ENCODE data around the gene ADGRG3.
"Not testable (repeated sequence)": the region's sequence is repeated elsewhere in the genome, so short reads cannot be mapped to it uniquely, and the experiment has no call there.

The ADGRG3 gene

DNA sequence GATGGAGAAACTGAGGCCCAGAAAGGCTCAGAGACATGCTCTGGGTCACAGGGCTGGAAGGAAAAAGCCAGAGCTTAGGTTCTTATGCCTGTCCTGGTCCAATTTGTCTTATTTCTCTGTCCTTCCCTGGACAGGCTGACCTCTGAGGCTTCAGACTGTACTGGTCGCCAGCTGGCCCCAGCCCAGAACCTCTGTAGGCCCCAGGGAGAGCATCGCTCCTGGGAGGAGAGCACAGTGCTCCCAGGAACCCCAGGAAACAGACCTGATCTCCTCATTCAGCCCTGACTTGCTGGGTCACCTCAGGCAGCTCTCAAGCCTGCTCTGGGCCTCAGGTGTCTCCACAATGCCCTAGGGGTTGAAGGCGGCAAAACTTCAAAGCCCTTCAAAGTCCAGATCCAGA, 31.4 kb downstream of the ADGRG3 start:
- no peak for DNase-seq

DNA sequence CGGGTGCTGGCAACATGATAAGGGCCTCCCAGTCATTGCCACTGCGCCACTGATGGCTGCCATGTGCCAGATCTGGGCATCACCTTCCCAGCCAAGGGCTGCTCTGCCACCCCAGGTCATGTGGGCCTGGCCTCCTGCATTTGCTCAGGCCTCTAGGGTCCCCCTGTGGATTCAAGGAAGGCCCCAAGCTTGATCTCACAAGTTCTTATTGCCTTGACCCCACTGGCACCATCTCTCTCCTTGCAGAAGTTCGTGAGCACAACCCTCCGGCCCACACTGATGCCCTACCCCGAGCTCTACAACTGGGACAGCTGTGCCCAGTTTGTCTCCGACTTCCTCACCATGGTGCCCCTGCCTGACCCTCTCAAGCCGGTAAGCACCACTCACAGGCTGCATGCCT, 31.8 kb downstream of the ADGRG3 start:
- no peak for DNase-seq

DNA sequence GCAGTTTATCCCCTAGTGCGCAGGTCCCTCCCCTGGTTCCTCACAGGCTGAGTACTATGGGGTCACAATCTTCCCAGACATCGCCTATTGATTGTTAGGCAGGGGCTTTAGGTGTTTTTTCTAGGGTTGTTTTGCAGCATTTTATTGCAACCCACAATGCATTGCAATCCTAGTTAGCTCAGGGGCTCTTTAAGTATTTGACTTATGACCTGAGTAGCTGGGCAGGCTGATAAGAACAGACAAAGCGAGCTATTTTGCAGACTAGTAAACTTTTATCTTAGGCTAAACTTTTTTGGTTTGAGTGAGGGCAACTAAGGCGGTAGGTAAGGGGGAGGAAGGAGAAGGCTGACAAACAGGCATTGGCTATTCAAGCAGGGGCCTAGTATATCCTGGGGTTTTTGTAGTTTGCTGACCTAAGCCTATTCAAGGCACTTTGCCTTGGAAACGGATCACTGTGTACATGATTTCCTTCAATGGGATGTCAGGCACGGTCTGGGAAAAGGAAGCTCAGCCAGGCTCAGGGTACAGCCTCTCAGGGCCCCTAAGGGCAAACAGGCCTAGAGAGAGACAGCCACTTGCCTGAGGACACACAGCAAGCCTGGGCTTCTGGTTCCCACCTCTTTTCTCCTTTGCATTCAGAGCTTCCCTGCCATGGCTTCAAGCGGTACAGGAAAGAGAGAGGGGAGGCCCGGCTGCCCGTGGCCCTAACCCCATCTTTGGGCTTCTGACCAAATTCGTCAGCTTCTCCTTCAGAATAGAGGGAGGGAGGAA, 32.9 kb downstream of the ADGRG3 start:
- DNase-seq: no peak

DNA sequence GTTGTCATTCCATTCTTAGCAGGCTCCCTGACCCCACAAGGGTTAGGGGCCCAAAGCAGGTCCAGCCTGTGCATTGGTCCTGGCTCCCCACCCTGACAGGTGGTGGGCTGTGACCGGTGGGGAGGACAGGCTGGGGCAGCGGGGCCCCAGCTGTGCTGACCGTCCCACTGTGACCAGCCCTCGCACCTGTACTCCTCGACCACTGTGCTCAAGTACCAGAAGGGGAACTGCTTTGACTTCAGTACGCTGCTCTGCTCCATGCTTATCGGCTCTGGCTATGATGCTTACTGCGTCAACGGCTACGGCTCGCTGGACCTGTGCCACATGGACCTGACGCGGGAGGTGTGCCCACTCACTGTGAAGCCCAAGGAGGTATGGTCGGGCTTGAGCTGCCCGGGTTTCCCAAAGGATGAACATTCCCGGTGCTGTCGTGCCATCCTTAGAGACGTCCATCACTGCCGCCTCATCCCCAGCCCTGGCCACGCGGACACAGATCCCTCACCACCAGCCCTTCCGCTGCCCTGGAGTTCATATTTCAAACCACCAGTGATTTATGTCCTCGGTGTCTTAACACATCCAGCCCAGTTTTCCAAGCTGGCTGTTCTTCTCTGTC, 33.8 kb downstream of the ADGRG3 start:
- DNase-seq: no peak

DNA sequence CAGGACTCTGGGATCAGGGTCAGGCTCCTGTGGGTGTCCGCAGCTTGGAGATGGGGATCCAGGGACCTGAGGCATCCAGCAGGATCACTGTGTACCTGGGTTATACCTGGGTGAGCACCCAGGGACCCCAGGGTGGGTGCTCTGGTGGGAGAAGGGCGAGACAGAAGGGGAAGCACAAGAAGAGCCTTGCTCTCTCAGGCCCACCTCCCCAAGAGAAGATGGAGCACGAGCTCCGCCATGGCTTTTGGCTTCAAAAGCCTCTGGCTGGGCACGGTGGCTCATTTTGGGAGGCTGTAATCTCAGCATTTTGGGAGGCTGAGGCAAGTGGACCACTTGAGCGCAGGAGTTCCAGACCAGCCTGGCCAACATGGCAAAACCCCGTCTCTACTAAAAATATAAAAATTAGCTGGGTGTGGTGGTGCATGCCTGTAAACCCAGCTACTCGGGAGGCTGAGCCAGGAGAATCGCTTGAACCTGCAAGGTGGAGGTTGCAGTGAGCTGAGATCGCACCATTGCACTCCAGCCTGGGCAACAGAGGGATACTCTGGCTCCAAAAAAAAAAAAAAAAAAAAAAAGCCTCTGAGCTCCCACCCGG, 35.4 kb downstream of the ADGRG3 start:
- no peak for DNase-seq

DNA sequence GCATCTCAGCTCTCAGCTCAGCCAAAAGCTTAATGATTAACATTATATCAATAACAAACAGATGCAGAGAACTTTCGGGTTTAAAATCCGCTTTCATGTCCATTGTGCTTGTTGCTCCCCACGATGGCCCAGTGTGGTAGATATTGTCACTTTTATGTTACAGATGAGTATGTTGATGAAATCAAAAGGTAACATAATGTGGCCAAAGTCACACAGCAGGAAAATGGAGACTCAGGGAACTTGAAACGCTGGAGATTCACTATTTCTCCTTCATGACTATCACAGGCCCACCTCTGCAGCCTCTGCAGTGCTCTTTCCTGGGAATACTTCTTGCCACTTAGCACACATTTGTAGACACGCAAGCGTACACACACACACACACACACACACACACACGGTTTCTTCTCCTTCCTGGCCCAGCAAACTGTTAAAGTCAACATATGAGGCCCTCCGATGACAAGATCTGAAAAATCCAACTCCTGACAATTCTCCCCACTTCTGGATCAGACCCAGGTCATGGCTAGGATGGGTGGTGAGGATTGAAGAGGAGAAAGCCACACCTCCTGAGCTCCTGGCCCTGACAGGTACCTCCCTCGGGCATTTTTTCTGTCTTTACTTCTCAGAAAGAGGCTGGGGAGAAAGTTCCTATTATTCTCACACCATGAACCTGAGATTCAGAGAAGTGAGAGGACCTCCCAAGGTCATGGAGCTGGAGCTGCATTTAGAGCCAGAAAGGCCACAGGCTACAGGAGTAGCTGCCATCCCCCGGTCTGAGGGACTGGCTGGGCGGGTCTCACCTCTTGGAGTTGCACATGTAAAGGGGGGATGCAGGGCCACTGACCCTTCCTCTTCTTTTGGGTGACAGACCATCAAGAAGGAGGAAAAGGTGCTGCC, 36.2 kb downstream of the ADGRG3 start:
- DNase-seq: no peak

DNA sequence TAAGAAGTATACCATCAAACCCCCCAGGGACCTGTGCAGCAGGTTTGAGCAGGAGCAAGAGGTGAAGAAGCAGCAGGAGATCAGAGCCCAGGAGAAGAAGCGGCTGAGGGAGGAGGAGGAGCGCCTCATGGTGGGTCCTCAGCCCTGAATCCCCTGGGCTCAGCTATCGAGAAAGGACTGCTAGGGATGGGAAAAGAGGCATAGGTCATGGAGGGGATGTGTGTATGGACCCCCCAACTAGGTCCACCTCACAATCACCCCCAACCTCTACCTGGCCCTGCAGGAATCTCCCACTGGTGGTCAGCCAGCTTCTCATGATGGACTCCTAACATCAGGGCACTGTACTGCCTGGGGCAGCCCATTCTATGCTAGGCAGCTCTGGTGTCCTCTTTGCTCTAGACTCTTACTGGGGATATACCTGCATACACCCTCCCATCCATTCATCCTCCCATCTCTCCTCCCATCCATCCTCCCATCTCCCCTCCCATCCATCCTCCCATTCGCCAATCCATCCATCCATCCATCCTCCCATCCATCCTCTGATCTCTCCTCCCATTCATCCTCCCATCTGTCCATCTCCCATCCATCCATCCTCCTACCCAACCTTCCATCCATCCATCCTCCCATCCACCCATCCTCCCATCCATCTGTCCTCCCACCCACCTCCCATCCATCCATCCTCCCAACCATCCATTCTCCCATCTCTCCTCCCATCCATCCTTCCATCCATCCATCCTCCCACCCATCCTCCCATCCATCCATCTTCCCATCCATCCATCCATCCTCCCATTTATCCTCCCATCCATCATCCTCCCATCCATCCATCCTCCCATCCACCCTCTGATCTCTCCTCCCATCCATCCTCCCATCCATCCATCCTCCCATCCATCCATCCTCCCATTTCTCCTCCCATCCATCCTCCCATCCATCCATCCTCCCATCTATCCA, 37.1 kb downstream of the ADGRG3 start:
- no peak for DNase-seq

DNA sequence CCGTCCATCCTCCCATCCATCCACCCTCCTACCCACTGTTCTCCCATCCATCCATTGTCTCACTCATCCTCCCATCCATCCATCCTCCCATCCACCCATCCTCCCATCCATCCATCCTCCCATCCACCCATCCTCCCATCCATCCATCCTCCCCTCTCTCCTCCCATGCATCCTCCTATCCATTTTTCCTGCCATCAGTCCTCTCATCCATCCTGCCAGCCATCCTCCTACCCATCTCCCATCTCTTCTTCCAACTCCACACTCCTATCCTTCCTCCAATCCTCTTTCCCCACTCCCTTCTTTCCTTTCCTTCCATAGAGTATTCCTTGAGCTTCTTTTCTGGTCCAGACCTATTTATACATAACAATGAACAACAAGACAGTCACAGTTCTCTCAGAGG, 38.6 kb downstream of the ADGRG3 start:
- DNase-seq: no peak

DNA sequence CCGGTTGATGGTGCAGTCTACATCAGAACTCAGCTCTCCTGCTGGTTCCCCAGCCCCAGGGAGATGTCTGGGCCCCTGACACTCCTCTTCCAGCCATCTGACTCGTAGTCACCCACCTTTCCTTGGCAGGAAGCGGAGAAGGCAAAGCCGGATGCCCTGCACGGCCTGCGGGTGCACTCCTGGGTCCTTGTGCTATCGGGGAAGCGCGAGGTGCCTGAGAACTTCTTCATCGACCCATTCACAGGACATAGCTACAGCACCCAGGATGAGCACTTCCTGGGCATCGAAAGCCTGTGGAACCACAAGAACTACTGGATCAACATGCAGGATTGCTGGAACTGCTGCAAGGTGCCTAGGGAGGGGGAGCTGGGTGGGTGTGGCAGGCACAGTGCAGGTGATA, 39.2 kb downstream of the ADGRG3 start:
- DNase-seq: no peak

DNA sequence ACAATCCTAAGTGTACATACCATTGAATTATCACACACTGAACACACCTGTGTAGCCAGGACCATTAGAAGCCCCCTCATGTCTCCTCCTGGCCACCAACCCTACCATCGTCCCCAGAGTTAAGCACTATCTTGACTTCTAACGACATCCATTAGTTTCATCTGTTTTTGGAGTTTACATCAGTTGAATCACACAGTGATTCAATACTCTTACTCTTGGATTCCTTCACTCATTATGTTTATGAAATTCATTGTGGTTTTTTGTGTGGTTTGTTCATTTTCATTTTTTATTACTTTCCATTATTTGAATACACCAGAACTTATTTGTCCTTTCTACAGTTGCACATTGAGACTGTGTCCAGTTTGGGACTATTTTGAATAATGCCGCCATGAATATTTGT, 40.1 kb downstream of the ADGRG3 start:
- DNase-seq: no peak

DNA sequence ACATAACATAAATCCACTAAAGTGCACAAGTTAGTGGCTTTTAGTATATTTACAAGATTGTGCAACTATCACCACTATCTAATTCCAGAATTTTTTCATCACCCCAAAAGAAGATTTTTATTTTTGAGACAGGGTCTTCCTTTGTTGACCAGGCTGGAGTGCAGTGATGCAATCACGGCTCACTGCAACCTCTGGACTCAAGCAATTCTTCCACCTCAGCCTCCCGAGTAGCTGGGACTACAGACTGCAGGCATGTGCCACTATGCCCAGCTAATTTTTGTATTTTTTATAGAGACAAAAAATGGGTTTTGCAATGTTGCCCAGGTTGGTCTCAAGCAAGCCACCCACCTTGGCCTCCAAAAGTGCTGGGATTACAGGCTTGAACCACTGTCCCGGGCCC, 41.6 kb downstream of the ADGRG3 start:
- DNase-seq: no peak

DNA sequence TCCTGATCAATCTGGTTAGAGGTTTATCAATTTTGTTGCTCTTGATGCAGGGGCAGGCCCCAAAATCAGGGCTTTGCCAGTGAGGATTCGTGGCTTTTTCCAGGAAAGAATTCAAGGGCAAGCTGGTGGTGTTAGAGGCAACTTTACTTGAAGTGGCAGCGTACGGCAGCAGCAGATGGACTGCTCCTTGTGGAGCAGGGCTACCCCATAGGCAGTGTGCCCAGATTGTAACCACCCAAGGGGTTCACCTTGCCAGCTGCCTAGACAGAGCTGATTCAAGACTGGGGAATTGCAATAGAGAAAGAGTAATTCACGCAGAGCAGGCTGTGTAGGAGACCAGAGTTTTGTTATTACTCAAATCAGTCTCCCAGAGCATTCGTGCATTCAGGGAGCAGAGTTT, 43.2 kb downstream of the ADGRG3 start:
- DNase-seq: no peak

DNA sequence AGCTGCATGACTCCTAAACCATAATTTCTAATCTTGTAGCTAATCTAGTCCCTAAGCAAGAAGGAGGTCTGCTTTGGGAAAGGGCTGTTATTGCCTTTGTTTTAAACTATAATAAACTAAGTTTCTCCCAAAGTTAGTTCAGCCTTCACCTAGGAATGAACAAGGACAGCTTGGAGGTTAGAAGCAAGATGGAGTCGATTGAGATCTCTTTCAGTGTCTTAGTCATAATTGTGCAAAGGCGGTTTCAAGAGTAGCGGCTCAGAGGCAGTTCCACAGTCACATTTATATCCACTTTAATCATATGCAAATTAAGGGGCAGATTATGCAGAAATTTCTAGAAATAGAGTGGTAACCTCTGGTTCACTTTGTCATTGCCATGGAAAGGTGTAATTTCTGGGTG, 43.9 kb downstream of the ADGRG3 start:
- no peak for DNase-seq

DNA sequence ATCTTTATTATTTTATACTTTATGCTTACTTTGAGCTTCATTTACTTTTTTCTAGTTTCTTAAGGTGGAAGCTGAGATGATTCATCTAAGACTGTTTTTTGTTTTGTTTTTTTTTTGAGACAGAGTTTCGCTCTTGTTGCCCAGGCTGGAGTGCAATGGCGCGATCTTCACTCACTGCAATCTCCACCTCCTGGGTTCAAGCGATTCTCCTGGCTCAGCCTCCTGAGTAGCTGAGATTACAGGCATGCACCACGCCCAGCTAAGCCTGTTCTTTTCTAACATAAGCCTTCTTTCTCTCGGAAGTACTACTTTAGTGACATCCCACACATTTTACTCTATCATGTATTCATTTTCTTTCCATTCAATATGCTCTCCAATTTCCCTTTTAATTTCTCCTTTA, 44.5 kb downstream of the ADGRG3 start:
- DNase-seq: not testable (repeated sequence)

DNA sequence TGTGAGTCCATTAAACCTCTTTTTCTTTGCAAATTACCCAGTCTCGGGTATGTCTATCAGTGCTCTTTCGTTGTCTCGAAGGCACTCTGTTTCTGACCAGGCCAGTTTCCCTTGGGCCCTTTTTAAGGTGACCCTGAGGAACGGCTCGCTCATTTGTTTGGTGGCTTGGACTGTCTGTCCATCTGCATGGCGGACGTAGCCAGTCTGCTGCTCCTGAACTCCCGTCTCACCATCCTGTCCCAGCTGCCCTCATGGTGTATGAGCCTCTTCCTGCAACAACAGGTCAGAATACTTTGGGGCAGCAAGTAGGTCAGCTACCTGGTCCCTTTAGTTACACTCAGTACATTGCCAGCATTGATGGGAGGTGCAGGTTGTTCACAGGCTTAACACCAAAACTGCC, 45.5 kb downstream of the ADGRG3 start:
- DNase-seq: no peak

DNA sequence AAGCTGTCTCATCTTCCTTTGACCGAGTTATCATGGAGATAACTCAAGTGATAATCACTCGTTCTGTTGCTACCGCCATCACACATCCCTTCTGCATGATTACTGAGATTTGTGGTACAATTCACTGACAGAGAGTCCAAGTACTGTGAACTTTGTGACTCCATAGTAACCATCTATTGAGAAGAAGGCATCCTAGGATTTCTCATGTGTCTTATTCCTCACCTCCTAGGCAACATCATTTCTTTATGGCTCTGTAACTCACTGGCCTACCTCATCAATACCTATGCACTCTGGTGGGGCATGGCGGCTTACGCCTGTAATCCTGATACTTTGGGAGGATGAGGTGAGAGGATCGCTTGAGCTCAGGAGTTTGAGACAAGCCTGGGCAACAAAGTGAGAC, 45.9 kb downstream of the ADGRG3 start:
- DNase-seq: no peak

DNA sequence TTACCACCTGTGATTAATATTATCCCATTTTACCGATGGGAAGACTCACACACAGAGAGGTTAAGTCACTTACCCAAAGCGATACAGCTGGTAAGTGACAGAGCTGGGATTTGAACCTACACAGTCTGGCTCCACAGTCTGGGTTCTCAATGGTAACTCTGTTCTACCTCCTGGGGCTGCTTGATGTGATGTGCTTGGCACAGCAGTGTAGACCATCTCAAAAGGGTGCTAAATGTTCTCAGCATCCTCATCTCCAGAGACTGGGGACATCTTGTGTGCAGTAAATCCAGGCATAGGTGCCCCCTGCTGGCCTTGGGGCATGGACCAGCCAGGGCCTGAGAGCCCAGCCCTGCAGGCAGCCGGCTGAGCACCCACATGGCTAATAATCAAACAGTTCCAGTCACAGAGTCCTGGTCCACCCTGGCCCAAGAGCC, 52.1 kb downstream of the ADGRG3 start:
- DNase-seq: no peak

DNA sequence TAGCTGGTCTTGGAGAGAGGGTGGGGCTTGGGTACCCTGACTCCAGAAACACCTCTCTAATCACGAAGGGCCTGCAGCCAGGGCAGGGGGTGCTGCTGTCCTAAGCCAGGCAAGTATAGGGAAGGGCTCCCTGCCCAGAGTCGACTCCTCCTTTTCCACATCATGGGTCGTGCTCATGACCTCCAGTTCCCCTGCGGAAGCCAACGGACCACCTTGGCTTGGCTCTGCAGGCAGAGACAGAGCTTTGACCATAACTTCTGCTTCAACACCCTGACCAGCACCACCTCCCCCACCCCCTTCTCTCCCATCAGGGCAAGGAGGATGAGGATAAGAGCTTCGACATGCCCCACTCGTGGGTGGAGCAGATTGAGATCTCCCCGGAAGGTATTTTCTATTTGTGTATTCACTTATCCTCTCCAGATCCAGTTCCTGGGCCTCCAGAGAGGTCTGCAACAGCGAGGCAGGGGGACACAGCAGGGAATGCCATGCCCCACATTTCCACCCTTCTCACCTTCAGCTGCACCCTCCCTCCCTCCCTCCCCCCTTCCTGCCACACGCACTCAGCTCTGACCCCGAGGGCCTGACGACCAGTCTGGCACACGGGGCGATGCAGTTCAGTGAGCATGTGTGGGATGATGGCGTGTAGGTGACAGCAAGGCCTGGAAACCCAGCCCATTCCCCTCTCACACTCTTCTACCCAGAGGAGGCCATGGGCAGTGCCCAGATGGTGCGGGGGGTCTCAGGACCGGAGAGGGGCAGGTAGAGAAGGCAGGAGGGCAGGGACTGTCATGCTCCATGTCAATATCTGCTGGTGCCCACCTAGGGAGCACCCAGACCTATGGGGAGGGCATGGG, 53.5 kb downstream of the ADGRG3 start:
- DNase-seq: no peak

DNA sequence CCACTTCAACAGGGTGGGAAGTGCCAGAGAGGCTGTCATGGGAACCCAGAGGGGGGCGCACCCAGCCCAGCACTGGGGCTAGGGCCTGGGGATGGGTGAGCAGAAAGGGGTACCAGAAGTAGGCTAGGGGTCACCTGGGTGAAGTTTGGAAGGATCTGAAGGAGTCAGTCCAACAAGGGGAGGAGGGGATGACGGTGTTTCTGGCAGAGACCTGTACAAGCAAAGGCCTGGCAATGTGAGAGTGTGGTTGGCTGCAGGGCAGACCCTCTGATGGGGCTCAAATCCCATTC, 54.0 kb downstream of the ADGRG3 start:
- DNase-seq: no peak

DNA sequence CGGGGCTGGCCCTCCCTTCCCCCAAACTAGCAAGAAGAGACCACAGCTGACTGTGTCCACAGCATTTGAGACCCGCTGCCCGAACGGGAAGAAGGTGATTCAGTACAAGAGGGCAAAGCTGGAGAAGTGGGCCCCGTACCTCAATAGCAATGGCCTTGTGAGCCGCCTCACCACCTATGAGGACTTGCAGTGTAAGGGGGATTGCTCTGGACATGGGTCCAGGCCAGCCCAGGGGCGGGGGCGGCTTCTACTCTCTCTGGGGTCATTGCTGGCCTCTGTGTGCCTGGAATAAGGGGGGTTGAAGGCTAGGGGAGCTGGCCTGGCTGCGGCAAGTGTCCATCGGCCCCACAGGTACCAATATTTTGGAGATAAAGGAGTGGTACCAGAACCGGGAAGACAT, 54.5 kb downstream of the ADGRG3 start:
- DNase-seq: no peak

DNA sequence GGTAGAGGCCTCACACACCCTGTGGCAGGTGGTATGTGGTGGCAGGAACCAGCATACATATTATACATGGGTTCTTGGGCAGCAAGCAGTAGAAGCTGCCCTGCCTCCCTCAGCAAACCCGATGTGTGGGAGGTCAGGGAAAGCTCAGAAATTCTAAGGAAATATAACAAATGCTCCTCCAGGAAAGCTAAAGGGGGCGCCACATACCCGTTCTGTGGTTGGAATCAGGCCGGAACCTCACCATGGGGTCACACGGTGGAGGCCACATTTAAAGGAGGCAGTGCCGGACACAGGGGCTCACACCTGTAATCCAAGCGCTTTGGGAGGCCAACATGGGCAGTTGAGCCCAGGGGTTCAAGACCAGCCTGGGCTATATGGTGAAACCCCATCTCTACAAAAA, 55.1 kb downstream of the ADGRG3 start:
- DNase-seq: no peak

DNA sequence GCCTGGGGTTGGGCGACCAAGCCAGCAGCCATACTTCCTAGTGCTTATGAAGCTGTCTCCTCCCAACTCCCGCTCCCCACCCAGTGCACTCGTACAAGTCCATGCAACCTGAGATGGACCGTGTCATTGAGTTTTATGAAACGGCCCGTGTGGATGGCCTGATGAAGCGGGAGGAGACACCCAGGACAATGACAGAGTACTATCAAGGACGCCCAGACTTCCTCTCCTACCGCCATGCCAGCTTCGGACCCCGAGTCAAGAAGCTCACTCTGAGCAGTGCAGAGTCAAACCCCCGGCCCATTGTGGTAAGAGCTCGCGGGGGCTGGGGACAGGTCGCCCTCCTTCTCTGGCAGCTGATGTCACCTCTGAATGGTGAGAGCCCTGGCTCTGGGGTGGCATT, 56.4 kb downstream of the ADGRG3 start:
- no peak for DNase-seq
